GM19193 (cell line): ENCODE results near the gene SRBD1.

ENCODE experiments used
- POLR2A ChIP-seq: IDR thresholded peaks from 4 replicates; pipeline ENCODE4 v1.6.1; 2011; ENCODE audit not compliant: insufficient read depth, insufficient read length; ENCODE audit errors: extremely low read depth

Gene SRBD1

DNA sequence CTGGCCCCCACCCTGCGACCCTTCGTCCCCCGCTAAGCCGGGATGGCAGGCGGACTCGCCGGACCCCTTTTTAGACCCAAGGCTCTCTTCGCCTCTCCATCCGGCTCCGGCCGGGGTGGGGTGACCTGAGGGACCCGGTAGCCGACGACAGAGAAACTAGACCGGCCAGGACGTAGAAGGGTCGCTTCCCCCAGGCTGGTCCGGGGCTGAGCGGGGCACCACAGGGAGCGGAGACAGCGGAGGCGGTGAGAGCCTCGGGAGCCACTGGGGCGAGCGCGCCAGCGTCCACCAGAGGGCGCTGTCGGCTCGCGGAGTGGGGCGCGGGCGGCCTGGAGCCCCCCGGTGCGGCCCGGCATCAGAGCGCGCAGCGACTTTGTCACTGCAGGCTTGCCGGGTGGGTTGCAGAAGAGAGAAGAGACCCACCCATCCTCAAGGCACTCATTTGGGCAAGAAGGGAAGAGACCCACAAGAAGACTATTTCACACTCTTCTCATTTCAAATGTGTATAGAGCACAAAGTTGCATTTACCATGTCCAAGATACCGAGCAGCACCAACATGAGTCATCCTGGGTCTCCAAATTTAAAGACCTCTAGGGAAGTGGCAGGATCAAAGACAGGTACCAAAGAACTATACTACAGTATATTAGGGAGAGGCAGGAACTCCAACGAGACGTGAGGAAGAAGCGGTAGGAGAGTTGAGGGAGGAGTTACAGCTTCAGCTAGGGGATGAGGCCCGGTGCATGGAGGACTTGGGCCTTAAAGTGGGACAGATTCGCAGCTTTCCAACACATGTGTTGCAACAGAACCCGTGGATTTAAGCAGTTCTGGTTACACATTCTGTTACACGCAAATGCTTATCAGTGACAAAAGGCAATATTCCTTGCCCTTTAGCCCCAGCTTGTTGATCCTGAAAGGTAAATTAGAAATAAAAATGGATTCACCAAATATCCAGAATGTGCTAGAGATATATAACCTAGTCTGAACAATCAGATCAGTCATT is 32.8 kb upstream of the SRBD1 start:
- no peak for TF ChIP-seq POLR2A

DNA sequence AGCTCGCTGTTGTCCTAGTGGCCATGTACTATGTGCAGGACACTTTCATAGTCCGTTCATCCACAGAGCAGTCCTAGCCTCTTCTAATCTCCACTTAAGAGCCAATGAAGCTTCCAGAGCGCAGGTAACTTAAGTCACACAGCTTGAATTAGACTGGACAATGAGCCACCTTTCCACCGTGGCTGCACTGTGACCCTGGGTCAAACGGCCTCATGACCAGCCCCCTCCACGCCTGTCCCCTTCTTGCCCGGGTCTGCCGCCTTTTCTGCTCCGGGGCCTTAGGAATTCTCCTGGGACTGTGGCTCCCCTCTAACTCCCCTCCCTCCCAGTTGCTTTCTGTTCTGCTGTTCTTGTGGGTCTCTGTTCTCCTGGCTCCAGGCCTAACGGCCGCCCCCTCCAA is 32.0 kb upstream of the SRBD1 start:
- no peak for TF ChIP-seq POLR2A

DNA sequence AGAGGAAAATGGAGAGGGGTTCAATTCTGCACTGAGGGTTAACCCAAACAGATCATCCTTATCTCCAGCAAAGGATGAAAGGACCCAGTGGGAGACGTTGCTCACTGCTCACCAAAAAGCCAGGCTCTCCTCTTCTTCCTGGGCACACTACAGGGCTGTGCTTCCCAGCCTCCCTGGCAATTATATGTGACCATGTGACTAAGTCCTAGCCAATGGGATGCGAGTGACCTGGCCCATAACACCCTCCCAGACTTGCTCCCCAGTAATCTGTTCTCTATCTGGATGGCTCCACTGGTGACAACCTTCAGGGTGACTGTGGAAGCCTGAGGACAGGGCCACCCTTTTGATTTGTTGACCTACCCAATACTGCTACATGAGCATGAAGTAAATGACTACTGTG is 29.5 kb upstream of the SRBD1 start:
- no peak for TF ChIP-seq POLR2A

DNA sequence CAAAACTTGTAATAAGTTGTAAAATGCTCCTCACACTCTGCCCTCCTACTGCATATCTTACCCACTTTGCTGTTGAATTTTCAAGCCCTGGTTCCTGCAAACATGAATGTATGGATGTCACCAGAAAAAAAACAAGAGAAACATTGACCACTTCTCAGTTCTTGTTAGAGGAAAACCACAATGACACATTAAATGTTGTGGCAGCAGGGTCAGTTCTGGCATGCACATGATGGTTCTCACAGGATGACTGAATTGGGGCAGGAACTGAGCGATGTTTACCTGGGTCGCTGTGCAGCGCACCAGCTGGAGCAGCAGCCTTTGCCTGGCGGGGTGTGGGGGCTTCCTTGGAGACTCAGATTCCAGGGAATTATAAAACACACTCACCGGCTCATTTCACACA is 26.4 kb upstream of the SRBD1 start:
- no peak for TF ChIP-seq POLR2A

DNA sequence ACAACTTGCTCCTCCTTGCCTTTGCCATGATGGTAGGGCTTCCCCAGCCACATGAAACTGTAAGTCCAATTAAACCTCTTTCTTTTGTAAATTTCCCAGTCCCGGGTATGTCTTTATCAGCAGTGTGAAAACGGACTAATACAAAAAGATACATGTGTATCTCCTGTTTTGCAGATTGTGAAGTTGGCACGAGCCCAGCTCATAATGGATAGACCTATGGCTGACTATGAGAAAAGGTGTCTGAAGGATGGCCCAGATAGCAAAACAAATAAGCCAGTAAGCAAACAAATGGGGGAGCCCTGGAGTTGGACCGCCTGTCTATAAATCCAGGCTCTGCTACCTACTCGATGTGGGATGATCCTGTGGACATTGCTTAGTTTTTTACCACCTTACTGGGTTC is 24.9 kb upstream of the SRBD1 start:
- no peak for TF ChIP-seq POLR2A

DNA sequence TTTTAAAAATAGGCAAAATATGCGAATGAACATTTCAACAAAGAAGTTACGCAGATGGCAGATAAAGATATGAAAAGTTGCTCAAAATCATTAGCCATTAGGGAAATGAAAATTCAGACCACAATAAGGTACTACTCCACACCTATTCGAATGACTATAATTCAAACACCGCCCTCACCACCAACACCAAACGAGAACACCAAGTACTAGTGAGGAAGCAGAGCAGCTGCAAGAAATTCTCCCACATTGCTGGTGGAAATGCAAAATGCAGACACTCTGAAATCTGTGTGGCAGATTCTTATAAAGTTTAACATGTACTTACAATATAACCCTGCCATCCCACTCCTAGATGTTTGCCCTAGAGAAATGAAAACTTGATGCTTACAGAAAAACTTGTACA is 23.2 kb upstream of the SRBD1 start:
- TF ChIP-seq POLR2A, result no peak

DNA sequence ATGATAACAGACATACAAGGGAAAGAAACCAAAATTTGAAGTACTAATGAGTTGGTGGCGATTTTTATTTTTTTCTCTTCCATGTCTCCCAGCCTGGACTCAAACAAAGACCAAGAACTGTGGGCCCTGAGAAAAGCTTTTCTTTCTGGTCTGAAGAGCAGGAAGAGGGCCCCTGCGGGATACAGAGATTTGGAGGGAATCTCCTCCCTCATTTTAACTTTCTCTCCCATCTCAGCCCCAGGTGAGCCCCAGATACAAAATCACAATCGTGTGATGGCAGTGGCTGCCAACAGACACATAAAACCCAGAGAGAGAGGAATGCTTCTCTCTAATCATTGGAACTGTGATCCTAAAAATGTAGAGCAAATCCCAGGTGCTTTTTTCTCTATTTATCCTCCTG is 20.9 kb upstream of the SRBD1 start:
- TF ChIP-seq POLR2A, result no peak

DNA sequence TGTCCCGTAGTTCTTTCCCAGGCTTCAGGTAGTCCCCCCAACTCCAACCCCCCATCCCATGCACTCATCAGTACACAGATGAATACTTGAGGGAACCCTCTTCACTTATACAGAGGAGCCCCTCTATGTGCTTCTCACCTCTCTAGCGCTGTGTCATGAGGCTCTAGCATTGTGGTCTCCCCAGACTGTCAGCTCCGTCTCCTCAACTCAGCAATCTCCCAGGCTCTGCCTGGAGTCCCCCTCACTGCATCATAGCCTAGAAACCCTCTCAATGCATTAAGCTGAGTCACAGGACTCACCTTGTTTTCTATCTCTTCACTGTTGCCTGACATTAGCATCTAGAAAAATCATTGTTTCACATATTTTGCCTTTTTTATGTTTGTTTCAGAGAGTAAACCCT is 20.3 kb upstream of the SRBD1 start:
- TF ChIP-seq POLR2A, result no peak

DNA sequence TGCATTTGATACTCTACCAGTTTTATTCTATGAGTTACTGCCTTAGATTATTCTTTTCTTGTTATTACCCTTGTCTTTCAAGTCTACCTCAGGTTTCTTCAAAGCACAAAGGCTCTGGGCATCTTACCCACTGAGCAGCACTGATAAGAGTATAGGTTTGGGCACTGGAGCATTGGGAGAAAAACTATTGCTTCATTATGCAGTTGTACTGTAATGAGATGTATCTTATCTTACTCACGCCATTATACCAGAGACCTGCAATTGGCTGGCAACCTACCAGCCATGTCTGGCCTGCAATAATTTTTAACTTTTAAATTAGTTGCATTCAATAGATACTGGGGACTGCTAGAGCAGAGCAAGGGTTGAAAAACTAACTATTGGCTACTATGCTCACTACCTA is 18.9 kb upstream of the SRBD1 start:
- no peak for TF ChIP-seq POLR2A

DNA sequence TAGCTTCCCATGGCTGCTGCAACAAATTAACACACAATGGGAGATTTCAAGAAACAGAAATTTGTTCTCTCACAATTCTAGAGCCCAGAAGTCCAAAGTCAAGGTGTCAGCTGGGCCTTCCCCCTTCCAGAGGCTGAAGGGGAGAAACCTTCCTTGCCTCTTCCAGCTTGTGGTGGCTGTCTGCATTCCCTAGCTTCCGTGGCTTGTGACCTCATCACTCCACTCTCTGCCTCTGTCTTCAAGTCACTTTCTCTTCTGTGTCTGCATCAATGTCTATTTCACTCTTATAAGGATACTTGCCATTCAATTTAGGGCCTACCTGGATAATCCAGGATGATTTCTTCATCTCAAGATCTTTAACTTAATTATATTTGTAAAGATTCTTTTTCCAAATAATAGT is 16.8 kb upstream of the SRBD1 start:
- TF ChIP-seq POLR2A, result no peak

DNA sequence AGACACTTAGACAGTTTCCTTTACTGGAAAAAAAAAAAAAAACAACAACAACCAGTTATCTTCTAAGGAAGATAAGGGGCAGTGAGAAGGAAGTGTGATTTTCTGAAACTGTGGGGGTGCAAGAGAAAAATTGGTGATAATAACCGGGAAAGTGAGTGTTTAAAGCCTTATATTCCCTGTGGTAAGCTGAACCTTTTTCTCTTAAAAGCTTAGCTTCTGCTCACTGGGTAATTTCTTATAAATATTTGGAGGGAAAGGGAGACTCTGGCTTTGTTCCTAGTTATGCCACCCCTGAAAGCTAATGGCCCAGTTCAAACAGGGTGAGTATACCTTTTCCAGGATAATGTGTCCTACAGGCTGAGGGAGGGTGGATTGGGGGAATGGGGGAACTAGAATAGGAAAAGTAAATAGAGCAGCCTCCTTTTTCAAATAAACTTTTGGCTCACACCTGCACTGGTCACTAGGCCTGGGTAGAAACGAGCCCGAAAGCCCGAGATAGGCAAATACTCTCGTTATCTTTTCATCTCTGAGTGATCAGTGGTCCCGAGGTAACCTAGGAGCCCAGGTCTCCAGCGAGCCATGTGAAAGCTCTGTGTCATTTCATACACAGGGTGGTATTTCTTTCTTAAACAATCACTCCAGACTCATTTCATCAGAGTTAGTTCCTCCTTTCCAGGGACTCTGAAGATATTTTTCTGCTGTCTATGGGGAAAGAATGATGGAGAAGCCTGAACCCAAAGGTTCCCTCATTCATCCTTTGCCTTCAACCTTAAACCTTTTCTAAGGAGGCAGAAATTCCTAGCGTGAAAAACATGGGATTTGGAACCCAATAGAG is 15.5 kb upstream of the SRBD1 start:
- TF ChIP-seq POLR2A, result no peak

DNA sequence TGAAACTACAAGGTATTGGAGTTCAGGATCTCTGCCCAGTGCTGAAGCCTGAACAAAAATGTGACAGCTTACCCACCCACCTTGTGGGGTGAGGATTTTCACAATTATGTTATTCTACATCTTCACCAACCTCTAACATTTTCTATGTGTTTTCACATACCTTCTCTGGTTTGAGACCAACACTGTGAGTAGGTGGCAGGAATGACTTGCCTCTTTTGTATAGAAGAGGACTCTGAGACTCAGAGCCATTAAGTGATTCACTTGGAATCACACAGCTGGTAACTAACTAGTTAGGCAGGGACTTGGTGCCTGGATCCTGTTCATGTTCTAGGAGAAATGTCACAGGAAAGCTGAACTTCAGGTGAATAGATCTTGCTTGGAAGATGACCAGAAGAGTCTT is 14.8 kb upstream of the SRBD1 start:
- no peak for TF ChIP-seq POLR2A

DNA sequence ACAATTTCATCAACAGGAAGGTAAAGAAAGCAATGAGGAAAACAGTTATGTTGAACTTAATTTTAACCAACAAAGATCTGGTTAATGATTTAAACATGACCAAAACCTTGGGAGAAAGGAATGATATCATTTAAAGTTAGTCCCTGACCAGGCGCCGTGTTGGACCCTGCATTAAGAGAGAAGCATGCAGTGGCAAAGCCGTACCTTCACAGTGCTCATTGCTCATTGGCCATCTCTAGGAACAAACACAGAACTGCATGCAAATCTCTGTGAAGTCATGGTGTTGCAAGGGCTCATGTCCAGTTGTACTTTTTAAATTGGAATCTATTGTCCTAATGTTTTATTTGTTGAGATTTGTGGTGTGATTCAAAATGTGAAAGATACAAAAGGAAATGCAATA is 12.0 kb upstream of the SRBD1 start:
- no peak for TF ChIP-seq POLR2A

DNA sequence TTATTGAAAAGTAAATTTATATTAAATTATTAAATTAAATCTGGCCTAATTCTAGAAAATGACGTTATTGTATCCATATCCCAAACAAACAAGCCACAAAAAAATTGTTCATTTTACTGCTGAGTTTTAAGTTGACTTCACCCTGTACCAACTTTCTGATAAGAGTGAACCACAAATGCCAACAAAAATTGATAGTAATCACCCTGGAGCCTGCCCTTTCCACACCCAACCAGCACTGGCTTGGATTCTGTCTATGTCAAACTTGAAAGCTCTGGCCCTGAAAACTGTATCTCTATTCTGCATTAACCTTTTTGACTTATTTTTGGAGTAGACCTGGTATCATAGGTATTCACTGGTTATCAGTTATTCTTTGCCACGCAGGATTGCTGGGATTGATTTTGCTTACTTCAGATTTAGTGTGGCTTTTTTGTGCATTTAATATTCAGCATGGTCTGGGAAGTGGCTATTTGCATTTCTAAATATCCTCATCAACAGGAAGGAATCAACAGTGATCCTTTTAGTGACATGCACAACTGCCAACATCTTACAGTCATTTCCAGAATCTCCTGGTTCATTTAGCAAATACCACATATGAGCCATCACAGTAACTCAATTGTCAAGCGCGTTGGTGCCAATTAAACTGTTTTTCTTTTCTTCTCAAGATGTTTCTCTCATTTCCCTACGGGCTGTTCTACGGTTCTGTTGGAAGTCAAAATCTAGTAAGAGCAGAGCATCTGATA is 11.4 kb upstream of the SRBD1 start:
- TF ChIP-seq POLR2A, result no peak

DNA sequence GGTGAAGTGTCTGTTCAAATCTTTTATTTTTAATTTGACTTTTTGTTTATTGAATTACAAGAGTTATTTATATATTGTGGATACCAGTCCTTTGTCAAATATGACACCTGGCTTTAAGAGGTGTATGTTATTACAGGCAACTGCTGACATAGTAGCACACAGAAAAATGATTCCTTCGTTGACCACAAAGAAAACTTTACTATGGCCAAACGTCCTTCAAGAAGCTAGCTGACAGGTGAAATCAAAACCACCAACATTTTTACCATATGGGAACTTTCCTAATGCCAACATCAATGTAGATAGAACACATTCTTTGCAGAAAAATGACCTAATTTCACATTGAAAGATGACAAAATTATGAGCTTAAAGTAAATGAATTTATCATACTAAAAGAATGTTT is 6.4 kb upstream of the SRBD1 start:
- TF ChIP-seq POLR2A, result no peak
